Measurements from ENCODE around the gene CATSPER2.
"Not testable (repeated sequence)": the region's sequence is repeated elsewhere in the genome, so short reads cannot be mapped to it uniquely, and the experiment has no call there.

GRCh38 chr15:43599131-43599530 lies 49.5 kb downstream of the CATSPER2 start:
- TF ChIP-seq CTCF (conservative IDR thresholded peaks at IDR 0.05); ZFX (IDR thresholded peaks at IDR 0.05): not testable (repeated sequence)
